ENCODE data around the gene ESAM. TPM values are rescaled to one million over a fixed set of nuclear protein-coding genes. Genes with fewer than 3 reads are reported as not detected.

ESAM gene
- total and polyA plus RNA-seq, 2 experiments from 2014 or later = 0.32 TPM; not detected in 1

DNA sequence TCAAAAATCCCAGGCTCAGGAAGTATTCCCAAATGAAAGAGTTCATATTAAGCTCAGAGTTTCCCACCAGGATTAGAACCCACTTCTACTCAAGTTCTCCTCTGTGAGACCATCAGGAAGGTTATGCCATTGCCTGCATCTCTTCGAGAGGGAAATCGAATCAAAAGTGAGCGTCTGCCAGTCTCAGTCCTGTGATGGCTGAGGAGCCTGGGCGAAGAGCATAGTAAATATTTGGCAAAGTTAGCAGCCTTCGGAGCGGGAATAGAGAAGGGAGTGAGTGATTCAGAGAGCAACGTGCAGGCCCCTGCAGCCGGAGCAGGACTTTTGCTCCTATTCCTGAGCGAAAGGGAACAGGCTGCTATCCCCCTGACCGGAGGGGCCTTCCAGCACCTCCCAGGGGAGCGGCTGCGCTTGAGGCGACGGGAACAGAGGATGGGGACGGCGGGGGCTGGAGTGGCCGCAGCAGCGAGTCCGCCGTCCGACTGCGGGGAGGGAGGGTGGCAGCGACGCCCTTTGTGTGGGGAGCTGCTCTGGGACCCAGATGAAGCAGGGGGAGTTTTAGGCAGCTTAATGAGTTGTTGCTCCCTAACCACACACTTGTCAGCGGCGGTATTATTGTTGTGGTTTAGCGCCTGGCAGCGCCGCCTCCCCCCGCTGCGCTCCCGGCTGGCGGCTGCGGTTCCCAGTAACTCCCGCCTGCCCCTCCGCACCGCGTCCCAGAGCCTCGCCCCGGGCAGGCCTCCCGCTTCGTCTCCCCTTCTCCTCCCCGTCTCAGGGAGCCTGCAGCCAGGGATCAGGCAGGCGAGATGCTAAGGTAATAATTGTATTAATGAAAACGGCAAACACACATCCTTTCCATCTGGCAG, 44.1 kb downstream of the ESAM start:
- Mint-ChIP-seq H3K9me3 (no peaks in the 10 kb centered on the region), H3K27me3 (ENCODE audit: insufficient read depth, low read depth, poor library complexity) (peaks cover 72% of the 10 kb centered on the region), H3K36me3 (ENCODE audit: low read depth) (no peaks in the 10 kb centered on the region), H3K4me1 (peaks cover 40% of the 10 kb centered on the region), H3K27ac (no peak overlapping the region), H3K4me3 (peak overlapping the region; percentile 85)
- DNase-seq (ENCODE audit: low spot score) (peak; percentile 66), ATAC-seq (peak; percentile 86)
- Histone ChIP-seq H3K9me2 (ENCODE audit: insufficient read depth) (no peaks in the 10 kb centered on the region), H3K4me2 (peak overlapping the region; percentile 88), H2AFZ (peak overlapping the region; percentile 95), H4K20me1 (replicated peaks; ENCODE audit: insufficient read depth) (no peaks in the 10 kb centered on the region; the same call in none of the 2 replicates), H3K79me2 (replicated peaks; ENCODE audit: insufficient read depth) (no peaks in the 10 kb centered on the region), H3K27me3 (ENCODE audit: insufficient read depth) (peaks cover 93% of the 10 kb centered on the region), H3K27ac (ENCODE audit: low read depth) (no peak overlapping the region), H3K4me3 (peak overlapping the region; percentile 76), H3F3A (replicated peaks; ENCODE audit: low read depth) (no peaks in the 10 kb centered on the region), H3K36me3 (ENCODE audit: insufficient read depth) (no peaks in the 10 kb centered on the region), H3K4me1 (ENCODE audit: insufficient read depth) (peaks cover 14% of the 10 kb centered on the region; the same call in 1 of the 2 replicates)
- TF ChIP-seq CREB1 (CRISPR knock-in tag; IDR thresholded peaks at IDR 0.05; ENCODE audit: low read depth) = no peak
- peak; percentile 81 for TF ChIP-seq EZH2 (IDR thresholded peaks at IDR 0.05; ENCODE audit: low read depth, unreplicated experiment)
- no peak for TF ChIP-seq EZH2phosphoT487 (IDR thresholded peaks at IDR 0.05; ENCODE audit: unreplicated experiment)

DNA sequence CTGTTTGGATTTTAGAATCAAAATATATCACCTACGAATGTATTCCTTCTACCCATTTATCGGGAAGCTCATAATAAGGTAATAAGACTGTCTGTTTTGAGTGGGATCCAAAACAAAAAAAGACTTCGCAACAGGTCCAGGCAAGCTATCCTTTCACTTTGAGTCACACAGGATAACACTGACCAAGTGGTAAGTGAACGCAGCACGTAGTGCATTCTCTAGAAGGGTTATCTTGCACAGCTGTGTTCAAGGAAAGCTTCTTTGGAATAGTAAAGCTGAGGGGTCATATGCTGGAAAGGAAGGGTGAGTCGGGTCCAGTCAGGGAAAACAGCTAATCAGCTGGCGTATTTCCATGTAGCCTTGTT, 44.7 kb downstream of the ESAM start:
- no peaks in the 10 kb centered on the region for H3K9me3 Mint-ChIP-seq
- no peaks in the 10 kb centered on the region for H3K79me2 ChIP-seq (replicated peaks; ENCODE audit: insufficient read depth)
- H3K27me3 ChIP-seq (ENCODE audit: insufficient read depth) = peaks cover 88% of the 10 kb centered on the region
- H2AFZ ChIP-seq = peak overlapping the region; percentile 95; the same call in 1 of the 2 replicates
- no peaks in the 10 kb centered on the region for H3F3A ChIP-seq (replicated peaks; ENCODE audit: low read depth)
- H3K36me3 Mint-ChIP-seq (ENCODE audit: low read depth) = no peaks in the 10 kb centered on the region
- peaks cover 34% of the 10 kb centered on the region for H3K4me1 Mint-ChIP-seq
- H3K27me3 Mint-ChIP-seq (ENCODE audit: insufficient read depth, low read depth, poor library complexity) = peaks cover 66% of the 10 kb centered on the region
- DNase-seq (ENCODE audit: low spot score) = no peak
- peak overlapping the region; percentile 85 for H3K4me3 Mint-ChIP-seq
- H3K27ac Mint-ChIP-seq = no peak overlapping the region
- H3K9me2 ChIP-seq (ENCODE audit: insufficient read depth) = no peaks in the 10 kb centered on the region
- ATAC-seq = no peak
- no peaks in the 10 kb centered on the region for H3K36me3 ChIP-seq (ENCODE audit: insufficient read depth)
- TF ChIP-seq ZNF114 (CRISPR knock-in tag; IDR thresholded peaks at IDR 0.05) = no peak
- TF ChIP-seq, protein P1, sequence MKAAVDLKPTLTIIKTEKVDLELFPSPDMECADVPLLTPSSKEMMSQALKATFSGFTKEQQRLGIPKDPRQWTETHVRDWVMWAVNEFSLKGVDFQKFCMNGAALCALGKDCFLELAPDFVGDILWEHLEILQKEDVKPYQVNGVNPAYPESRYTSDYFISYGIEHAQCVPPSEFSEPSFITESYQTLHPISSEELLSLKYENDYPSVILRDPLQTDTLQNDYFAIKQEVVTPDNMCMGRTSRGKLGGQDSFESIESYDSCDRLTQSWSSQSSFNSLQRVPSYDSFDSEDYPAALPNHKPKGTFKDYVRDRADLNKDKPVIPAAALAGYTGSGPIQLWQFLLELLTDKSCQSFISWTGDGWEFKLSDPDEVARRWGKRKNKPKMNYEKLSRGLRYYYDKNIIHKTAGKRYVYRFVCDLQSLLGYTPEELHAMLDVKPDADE (IDR thresholded peaks at IDR 0.05) = no peak
- no peaks in the 10 kb centered on the region; the same call in none of the 2 replicates for H4K20me1 ChIP-seq (replicated peaks; ENCODE audit: insufficient read depth)
- peak overlapping the region; percentile 88 for H3K4me2 ChIP-seq
- peak overlapping the region; percentile 76 for H3K4me3 ChIP-seq
- peaks cover 14% of the 10 kb centered on the region; the same call in 1 of the 2 replicates for H3K4me1 ChIP-seq (ENCODE audit: insufficient read depth)
- H3K27ac ChIP-seq (ENCODE audit: low read depth) = no peak overlapping the region

DNA sequence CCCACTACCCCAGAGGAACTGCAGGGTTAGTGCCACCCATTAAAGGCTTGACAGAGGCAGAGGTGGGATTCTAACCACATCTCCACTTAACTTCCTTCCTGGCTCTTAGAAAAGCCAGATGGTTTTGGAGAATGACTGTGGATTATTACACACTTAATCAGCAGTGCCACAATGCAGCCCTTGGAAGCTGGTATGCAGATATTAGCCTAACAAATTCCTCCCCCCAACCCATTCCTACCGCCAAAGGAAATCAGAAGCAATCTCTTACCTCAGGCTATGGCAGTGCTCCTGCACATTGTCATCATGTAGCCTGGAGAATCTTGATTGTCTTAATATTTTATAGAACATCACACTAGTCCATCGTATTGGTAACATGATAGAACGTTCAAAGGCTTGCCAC, 45.5 kb downstream of the ESAM start:
- no peak overlapping the region for H3K4me3 Mint-ChIP-seq
- peaks cover 59% of the 10 kb centered on the region for H3K27me3 Mint-ChIP-seq (ENCODE audit: insufficient read depth, low read depth, poor library complexity)
- H3K27me3 ChIP-seq (ENCODE audit: insufficient read depth) = peaks cover 85% of the 10 kb centered on the region
- H4K20me1 ChIP-seq (replicated peaks; ENCODE audit: insufficient read depth) = no peaks in the 10 kb centered on the region; the same call in none of the 2 replicates
- DNase-seq (ENCODE audit: low spot score) (no peak), ATAC-seq (no peak)
- peaks cover 14% of the 10 kb centered on the region; the same call in 1 of the 2 replicates for H3K4me1 ChIP-seq (ENCODE audit: insufficient read depth)
- no peak overlapping the region for H3K27ac ChIP-seq (ENCODE audit: low read depth)
- H3K27ac Mint-ChIP-seq = no peak overlapping the region
- H3K9me3 Mint-ChIP-seq = no peaks in the 10 kb centered on the region; the same call in 2 of the 3 replicates
- no peaks in the 10 kb centered on the region for H3K9me2 ChIP-seq (ENCODE audit: insufficient read depth)
- H3K4me3 ChIP-seq = no peak overlapping the region
- no peaks in the 10 kb centered on the region for H3K36me3 ChIP-seq (ENCODE audit: insufficient read depth)
- H3K4me2 ChIP-seq = no peak overlapping the region
- H3K36me3 Mint-ChIP-seq (ENCODE audit: low read depth) = no peaks in the 10 kb centered on the region
- no peak overlapping the region for H2AFZ ChIP-seq
- H3F3A ChIP-seq (replicated peaks; ENCODE audit: low read depth) = no peaks in the 10 kb centered on the region
- H3K79me2 ChIP-seq (replicated peaks; ENCODE audit: insufficient read depth) = no peaks in the 10 kb centered on the region
- H3K4me1 Mint-ChIP-seq = peaks cover 26% of the 10 kb centered on the region
- TF ChIP-seq NANOG (IDR thresholded peaks at IDR 0.05; ENCODE audit: borderline replicate concordance) = no peak
- TF ChIP-seq ZNF114 (CRISPR knock-in tag; IDR thresholded peaks at IDR 0.05) = no peak
- TF ChIP-seq JUNB (IDR thresholded peaks at IDR 0.05; ENCODE audit: unreplicated experiment) = no peak
- TF ChIP-seq EZH2 (IDR thresholded peaks at IDR 0.05; ENCODE audit: low read depth, unreplicated experiment) = no peak
- TF ChIP-seq STAT1 (IDR thresholded peaks at IDR 0.05; ENCODE audit: unreplicated experiment) = no peak
- TF ChIP-seq, protein P1 (IDR thresholded peaks at IDR 0.05) = no peak
- TF ChIP-seq, protein P2, sequence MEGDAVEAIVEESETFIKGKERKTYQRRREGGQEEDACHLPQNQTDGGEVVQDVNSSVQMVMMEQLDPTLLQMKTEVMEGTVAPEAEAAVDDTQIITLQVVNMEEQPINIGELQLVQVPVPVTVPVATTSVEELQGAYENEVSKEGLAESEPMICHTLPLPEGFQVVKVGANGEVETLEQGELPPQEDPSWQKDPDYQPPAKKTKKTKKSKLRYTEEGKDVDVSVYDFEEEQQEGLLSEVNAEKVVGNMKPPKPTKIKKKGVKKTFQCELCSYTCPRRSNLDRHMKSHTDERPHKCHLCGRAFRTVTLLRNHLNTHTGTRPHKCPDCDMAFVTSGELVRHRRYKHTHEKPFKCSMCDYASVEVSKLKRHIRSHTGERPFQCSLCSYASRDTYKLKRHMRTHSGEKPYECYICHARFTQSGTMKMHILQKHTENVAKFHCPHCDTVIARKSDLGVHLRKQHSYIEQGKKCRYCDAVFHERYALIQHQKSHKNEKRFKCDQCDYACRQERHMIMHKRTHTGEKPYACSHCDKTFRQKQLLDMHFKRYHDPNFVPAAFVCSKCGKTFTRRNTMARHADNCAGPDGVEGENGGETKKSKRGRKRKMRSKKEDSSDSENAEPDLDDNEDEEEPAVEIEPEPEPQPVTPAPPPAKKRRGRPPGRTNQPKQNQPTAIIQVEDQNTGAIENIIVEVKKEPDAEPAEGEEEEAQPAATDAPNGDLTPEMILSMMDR (conservative IDR thresholded peaks at IDR 0.05; ENCODE audit: low read depth in 2 of 2) = no peak
- no peak for TF ChIP-seq EZH2phosphoT487 (IDR thresholded peaks at IDR 0.05; ENCODE audit: unreplicated experiment)
- TF ChIP-seq, protein P3, sequence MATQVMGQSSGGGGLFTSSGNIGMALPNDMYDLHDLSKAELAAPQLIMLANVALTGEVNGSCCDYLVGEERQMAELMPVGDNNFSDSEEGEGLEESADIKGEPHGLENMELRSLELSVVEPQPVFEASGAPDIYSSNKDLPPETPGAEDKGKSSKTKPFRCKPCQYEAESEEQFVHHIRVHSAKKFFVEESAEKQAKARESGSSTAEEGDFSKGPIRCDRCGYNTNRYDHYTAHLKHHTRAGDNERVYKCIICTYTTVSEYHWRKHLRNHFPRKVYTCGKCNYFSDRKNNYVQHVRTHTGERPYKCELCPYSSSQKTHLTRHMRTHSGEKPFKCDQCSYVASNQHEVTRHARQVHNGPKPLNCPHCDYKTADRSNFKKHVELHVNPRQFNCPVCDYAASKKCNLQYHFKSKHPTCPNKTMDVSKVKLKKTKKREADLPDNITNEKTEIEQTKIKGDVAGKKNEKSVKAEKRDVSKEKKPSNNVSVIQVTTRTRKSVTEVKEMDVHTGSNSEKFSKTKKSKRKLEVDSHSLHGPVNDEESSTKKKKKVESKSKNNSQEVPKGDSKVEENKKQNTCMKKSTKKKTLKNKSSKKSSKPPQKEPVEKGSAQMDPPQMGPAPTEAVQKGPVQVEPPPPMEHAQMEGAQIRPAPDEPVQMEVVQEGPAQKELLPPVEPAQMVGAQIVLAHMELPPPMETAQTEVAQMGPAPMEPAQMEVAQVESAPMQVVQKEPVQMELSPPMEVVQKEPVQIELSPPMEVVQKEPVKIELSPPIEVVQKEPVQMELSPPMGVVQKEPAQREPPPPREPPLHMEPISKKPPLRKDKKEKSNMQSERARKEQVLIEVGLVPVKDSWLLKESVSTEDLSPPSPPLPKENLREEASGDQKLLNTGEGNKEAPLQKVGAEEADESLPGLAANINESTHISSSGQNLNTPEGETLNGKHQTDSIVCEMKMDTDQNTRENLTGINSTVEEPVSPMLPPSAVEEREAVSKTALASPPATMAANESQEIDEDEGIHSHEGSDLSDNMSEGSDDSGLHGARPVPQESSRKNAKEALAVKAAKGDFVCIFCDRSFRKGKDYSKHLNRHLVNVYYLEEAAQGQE (IDR thresholded peaks at IDR 0.05; ENCODE audit: unreplicated experiment) = no peak

Data from GM23338 (cell line).